ENCODE measurements around the gene CYBC1.

CYBC1 gene

GRCh38 chr17:82408288-82408937 is 42.1 kb downstream of the CYBC1 start:
- no peak for DNase-seq (ENCODE audit: low spot score)

DNA sequence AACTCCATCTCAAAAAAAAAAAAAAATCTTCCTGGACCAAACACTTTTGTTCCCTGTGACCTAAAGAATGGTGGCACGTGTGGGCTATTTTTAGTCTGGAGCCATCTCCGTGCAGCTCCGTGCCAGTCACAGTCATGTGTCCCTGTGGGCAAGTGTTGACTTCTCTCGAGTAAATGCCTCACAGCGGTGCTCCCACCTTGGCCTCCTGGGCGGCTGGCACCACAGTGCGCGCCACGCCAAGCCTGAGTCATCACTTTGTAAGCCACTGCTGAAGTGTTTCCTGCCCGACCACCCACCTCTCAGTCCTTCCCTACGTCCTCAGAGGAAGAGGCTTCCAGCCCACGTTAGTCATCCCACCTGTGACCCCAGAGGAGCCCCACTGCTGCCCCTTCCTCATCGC is 43.3 kb downstream of the CYBC1 start:
- DNase-seq (ENCODE audit: low spot score), result no peak

GRCh38 chr17:82406131-82406671 is 44.4 kb downstream of the CYBC1 start:
- DNase-seq (ENCODE audit: low spot score), result no peak

DNA sequence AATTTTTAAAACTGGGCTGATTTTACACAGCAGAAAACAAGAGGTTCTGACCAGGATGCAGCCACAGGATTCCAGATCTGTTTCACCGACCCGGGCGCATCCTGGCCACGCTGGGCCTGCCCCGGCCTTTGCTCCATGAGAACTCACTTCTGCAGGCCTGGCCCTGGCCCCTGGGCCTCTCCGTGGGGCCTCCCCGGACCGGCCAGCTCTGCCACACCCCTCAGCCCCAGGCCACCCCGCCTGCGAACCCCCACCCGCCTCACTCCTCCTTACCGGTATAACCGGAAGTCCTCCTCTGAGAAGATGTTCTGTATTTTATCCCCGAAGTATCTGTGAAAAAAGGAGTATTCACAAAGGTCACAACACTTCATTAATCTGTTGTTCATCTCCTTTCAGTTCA is 45.5 kb downstream of the CYBC1 start:
- DNase-seq (ENCODE audit: low spot score), result no peak

DNA sequence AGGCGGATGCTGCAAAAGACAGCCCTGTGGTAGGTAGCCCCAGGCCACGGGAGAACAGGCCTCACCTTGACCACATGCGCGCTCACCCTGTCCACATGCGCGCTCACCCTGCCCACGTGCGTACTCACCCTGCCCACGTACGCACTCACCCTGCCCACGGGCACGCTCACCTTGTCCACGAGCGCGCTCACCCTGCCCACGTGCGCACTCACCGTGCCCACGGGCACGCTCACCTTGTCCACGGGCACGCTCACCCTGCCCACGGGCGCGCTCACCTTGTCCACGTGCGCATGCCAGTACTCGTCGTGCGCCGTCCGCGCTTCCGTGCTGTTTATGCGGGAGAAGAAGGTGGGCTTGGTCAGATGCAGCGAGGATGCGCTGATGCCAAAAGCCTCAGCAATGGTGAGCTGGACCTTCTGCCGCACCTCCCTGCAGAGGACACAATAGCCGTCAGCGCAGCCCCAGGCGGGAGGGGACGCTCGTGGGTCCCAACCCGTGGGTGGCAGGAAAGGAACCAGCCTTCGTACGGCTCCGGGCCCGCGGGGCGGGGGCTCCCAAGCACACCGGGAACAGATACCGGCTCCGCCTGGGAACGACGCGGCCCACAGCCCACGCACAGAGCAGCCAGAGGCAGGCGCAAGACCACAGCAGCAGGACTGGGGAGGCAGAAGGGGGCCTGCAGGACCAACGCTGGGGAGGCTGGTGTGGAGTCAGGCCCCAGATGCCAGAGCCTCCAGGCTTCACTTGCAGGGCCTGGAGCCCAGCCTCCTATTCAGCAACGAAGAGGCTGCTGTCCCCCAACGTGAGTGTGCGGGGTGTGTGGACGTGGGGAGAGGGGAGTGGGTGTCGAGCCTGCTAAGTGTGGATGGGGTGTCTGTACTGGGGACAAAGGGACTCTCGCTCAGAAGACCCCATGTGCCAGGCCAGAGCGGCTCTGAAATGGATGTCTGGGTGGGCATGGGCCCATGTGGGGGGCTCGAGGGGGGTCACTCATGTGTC is 46.6 kb downstream of the CYBC1 start:
- DNase-seq (ENCODE audit: low spot score), result no peak

- DNase-seq (ENCODE audit: low spot score), result no peak
Observed at GRCh38 chr17:82402865-82403264, 47.7 kb downstream of the CYBC1 start.

- no peak for DNase-seq (ENCODE audit: low spot score)
Observed at GRCh38 chr17:82400830-82401229, 49.7 kb downstream of the CYBC1 start.

DNA sequence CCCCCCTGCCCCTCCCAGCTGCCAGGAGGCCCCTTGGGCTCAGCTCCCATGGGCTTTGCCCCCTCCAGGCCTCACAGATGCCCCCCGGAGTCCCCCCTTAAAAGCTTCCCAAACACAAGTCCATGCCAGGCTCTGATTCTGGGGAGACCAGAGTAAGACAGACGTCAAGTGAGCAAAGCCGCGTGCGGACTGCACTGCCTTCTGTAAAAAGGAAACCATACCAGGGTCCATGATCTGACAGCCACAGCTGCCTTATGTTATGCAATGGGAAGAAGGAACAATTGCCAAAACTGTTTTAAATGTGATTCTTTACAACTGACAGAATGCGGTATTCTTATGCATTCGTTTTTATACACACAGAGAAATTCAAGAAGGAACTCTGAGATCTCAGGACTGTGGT is 50.3 kb downstream of the CYBC1 start:
- no peak for DNase-seq (ENCODE audit: low spot score)

- DNase-seq (ENCODE audit: low spot score), result no peak
Observed at GRCh38 chr17:82399601-82400101, 50.9 kb downstream of the CYBC1 start.

GRCh38 chr17:82399041-82399441 is 51.5 kb downstream of the CYBC1 start:
- no peak for DNase-seq (ENCODE audit: low spot score)

- no peak for DNase-seq (ENCODE audit: low spot score)
Observed at GRCh38 chr17:82397449-82398335, 52.9 kb downstream of the CYBC1 start.

DNA sequence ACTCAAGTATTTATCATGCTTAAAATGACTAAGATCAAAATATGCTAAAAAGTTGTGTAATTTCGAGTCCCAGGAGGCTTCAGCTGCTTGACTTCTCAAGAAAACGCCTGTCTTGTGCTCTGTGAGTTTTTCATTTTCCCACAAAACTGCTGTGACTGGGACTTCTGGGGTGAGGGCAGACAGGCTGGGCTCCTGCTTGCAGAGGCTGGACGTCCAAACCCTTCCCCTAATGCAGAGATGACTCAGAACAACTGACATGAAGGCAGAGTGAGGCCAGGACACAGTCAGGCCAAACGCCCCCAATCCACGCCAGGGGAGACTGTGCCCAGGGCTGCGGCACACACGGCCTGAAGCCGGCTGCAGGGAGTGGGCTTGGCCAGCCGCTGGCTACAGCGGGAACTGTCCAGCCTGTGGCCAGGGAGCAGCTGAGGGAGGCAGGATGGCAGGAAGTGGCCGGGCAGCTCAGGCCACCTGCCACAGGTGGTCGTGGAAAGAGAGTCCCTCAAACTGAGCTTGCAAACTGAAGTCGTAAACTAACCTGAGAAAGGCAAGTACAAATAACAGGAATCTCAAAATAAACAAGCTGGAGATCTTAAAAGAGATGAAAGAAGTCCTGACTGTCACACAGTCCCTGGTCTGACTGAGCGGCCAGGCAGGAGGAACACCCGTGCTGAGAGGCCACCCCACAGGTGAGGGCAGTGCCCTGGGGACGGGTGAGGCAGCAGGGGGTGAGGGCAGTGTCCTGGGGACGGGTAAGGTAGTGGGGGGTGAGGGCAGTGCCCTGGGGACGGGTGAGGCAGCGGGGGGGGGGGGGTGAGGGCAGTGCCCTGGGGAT is 53.7 kb downstream of the CYBC1 start:
- no peak for DNase-seq (ENCODE audit: low spot score)

- no peak for DNase-seq (ENCODE audit: low spot score)
Observed at GRCh38 chr17:82394278-82394677, 56.3 kb downstream of the CYBC1 start.

DNA sequence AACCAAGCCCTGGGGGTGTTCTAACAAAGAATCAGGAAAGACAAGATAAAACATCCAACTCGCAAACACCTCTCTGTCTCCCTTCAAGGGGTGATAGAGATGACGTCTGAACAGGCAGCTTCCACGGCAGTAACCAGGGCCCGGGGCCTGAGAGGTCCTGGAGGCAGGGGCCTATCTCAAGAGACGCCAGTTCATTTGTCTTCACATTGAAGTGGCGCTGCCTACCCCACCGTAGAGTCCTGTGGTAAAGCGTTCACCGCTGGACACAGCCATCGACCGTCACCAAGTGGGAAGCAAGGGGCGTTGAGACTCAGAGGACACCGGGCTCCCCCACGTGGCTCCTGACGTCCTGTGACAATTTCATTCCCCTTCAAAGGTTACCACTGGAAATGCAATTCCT is 57.6 kb downstream of the CYBC1 start:
- no peak for DNase-seq (ENCODE audit: low spot score)
